Prostate gland (tissue), 2 donors: ENCODE data around the gene RIMBP2.

Experiments
- CTCF ChIP-seq, 4 experiments: fragments of 200-600 bp in 2 of 4; fragments of 450-650 bp in 2 of 4; sonication (generic) in 2 of 4; IDR thresholded peaks; 1 replicate in 3 of 4; 2 replicates in 1 of 4; pipeline ENCODE4 v1.5.1; 2016 to 2019; ENCODE audit warnings: antibody characterized with exemption in 4 of 4, mild to moderate bottlenecking in 2 of 4, moderate library complexity in 2 of 4
- POLR2A ChIP-seq: fragments of 450-650 bp; IDR thresholded peaks from one replicate; pipeline ENCODE4 v1.6.1; 2016; ENCODE audit warnings: antibody characterized with exemption, mild to moderate bottlenecking

- TF ChIP-seq CTCF (IDR thresholded peaks at IDR 0.05): no peak
- TF ChIP-seq POLR2A: no peak
These were observed 260.9 kb downstream of the RIMBP2 start for GRCh38 chr12:130455161-130455560.
